Activated T-helper 2 cell treated with anti-CD3 and anti-CD28 coated beads, Interferon-gamma antibody, Interleukin-2, Interleukin-4, amounts not matched to agents 10 μg/mL and 5 μg/mL and 100 μg/mL, durations not matched to agents 14 hours and 24 hours and 36 hours (primary cell): Measurements from ENCODE around the gene EIF4E2. TPM values are rescaled to one million over a fixed set of nuclear protein-coding genes. Genes with fewer than 3 reads are reported as not detected.
A peak's percentile ranks its signal among the peaks of the same experiment; 100 is the strongest.

Experiments
- DNase-seq: peaks from one replicate; pipeline ENCODE4 v3.0.0; 2021; ENCODE audit warnings: low spot score
- H3K27ac Mint-ChIP-seq: one replicate; pipeline ENCODE4 v1.8.0; 2021; ENCODE audit warnings: mixed read lengths
- H3K27me3 Mint-ChIP-seq: one replicate; pipeline ENCODE4 v1.8.0; 2021; ENCODE audit warnings: low read depth, mixed read lengths
- H3K36me3 Mint-ChIP-seq: one replicate; pipeline ENCODE4 v1.8.0; 2021; ENCODE audit warnings: low read depth, mixed read lengths
- H3K4me1 Mint-ChIP-seq: one replicate; pipeline ENCODE4 v1.8.0; 2021; ENCODE audit warnings: low read depth, mixed read lengths
- H3K4me3 Mint-ChIP-seq: one replicate; pipeline ENCODE4 v1.8.0; 2021; ENCODE audit warnings: low read depth, mild to moderate bottlenecking, moderate library complexity, mixed read lengths
- H3K9me3 Mint-ChIP-seq: one replicate; pipeline ENCODE4 v1.8.0; 2021; ENCODE audit warnings: mixed read lengths
- intact Hi-C: fragments of 100-400 bp; cut with micrococcal nuclease; formaldehyde crosslinking; loops from one replicate; pipeline ENCODE4 v1.15.1; 2023
- total RNA-seq: library from RNA; stranded (reverse); gene quantifications from 2 replicates; pipeline ENCODE4 v1.2.3, GENCODE V29; 2022

Gene EIF4E2
- total RNA-seq, 1 donor from 2014 or later: 88.4 TPM

DNA sequence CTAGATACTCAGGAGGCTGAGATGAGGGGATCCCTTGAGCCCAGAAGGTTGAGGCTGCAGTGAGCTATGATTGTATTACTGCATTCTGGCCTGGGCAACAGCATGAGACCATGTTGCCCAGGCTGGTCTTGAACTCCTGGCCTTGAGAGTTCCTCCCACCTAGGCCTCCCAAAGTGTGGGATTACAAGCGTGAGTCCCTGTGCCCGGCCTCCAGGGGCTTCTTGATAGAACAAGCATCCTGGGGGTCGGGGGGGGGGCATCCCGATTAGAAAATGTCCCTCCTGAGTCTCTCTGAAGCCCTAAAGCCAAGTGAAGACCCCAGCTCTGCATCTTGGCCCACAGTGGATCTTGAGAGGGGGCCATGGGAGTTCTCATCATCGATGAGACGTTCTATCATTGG is 60.6 kb downstream of the EIF4E2 start:
- H3K4me1 Mint-ChIP-seq: peaks cover 2% of the 10 kb centered on the region
- no peaks in the 10 kb centered on the region for H3K27me3 Mint-ChIP-seq
- H3K36me3 Mint-ChIP-seq: no peaks in the 10 kb centered on the region
- H3K4me3 Mint-ChIP-seq: no peak overlapping the region
- intact Hi-C loops: loop anchor here (5.0 kb wide), 1 partner anchor 86 kb away; the partner anchor contains the start of gene GIGYF2
- no peak overlapping the region for H3K27ac Mint-ChIP-seq
- no peak for DNase-seq
- no peaks in the 10 kb centered on the region for H3K9me3 Mint-ChIP-seq

DNA sequence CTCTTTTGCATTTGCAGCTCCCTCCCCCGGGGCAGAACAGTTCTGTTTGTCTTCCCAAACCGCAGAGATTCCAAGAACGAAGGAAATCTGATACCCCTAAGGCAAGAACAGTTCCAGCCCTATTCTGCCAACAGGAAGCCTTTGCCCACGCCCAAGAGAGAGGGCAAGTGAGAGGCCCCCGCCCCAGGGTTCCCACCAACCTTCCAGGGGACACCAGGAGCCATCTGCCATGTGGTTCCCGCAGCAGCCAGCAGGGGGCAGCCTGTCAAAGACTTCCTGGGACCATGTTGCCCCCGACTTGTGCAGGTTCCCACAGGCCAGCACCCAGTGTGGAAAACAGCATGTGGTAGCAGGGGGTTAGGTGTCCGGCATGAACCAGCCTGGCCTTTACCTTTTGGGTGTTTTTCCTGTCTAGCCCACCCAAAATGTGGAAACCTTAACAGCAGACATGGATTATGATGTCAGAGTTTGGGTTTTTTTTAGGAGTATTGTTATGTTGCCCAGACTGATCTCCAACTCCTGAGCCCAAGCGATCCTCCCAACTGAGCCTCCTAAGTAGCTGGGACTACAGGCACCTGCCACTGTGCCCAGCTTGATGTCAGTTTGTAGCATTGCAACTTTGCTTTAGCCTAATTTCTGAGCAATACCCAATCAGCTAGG is 61.2 kb downstream of the EIF4E2 start:
- no peak overlapping the region for H3K27ac Mint-ChIP-seq
- H3K4me3 Mint-ChIP-seq: no peak overlapping the region
- intact Hi-C loops: loop anchor here (5.0 kb wide), 1 partner anchor 86 kb away; the partner anchor contains the start of gene GIGYF2

DNA sequence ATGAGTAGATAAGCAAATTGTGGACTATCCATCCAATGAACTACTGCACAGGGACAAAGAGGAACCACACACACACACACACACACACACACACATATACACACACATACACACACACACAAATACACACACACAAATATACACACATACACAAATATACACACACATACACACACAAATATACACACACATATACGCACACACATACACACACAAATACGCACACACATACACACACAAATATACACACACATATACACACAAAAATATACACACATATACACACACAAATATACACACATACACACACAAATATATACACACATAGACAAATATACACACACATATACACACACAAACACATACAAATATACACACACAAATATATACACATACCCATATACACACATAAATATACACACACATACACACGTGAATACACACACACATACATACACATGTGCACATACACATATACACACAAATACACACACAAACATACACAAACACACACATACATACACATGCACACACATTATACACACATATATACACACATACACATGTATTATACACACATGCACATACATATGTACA is 63.1 kb downstream of the EIF4E2 start:
- H3K36me3 Mint-ChIP-seq: no peaks in the 10 kb centered on the region
- H3K27ac Mint-ChIP-seq: no peak overlapping the region
- no peak overlapping the region for H3K4me3 Mint-ChIP-seq
- no peak for DNase-seq
- H3K27me3 Mint-ChIP-seq: no peaks in the 10 kb centered on the region
- intact Hi-C loops: loop anchor here (5.0 kb wide), 1 partner anchor 84 kb away; the partner anchor contains the start of gene GIGYF2
- no peaks in the 10 kb centered on the region for H3K9me3 Mint-ChIP-seq
- H3K4me1 Mint-ChIP-seq: no peaks in the 10 kb centered on the region

More for the DNA sequence above, 61.2 kb downstream of the EIF4E2 start:
- Mint-ChIP-seq H3K36me3 (no peaks in the 10 kb centered on the region), H3K27me3 (no peaks in the 10 kb centered on the region), H3K4me1 (no peaks in the 10 kb centered on the region), H3K9me3 (no peaks in the 10 kb centered on the region)
- peak; percentile 48 for DNase-seq

DNA sequence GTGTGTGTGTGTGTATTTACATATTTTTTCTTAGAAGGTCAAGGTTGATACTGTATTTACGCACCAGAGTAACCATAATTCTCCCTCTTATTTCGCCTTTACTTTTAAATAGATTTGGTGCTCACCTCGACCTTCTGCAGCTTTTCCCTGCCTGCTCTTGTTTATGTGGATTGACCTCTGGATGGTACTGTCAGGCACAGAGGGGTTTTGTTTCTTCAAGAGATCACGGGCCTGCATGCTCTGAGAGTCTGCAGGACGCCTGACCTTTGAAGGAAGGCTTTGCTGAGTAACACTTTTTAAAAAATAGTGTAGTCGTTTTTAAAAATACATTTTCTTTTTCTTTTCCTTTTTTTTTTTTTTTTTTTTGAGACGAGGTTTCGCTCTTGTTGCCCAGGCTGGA is 64.8 kb downstream of the EIF4E2 start:
- no peak for DNase-seq
- H3K4me1 Mint-ChIP-seq: no peaks in the 10 kb centered on the region
- intact Hi-C loops: no loop called here
- no peaks in the 10 kb centered on the region for H3K9me3 Mint-ChIP-seq
- no peaks in the 10 kb centered on the region for H3K27me3 Mint-ChIP-seq
- no peak overlapping the region for H3K27ac Mint-ChIP-seq
- no peak overlapping the region for H3K4me3 Mint-ChIP-seq
- no peaks in the 10 kb centered on the region for H3K36me3 Mint-ChIP-seq

Other genes starting within 250 kb of the EIF4E2 start
- gene ALPP, start 171.9 kb upstream of the EIF4E2 start, total RNA-seq: not detected in 2 replicates
- not detected in 2 replicates for gene ALPG, start 143.8 kb upstream of the EIF4E2 start, total RNA-seq
- not detected in 2 replicates for gene ALPI, start 94.5 kb upstream of the EIF4E2 start, total RNA-seq
- gene ECEL1, start 62.9 kb upstream of the EIF4E2 start, total RNA-seq: 0.50 and 0.78 TPM in 2 replicates
- gene PRSS56, start 30.3 kb upstream of the EIF4E2 start, total RNA-seq: not detected in 2 replicates
- not detected in 2 replicates for gene CHRND, start 24.5 kb upstream of the EIF4E2 start, total RNA-seq
- not detected in 2 replicates for gene CHRNG, start 11.0 kb upstream of the EIF4E2 start, total RNA-seq
- 7.4 and 9.1 TPM in 2 replicates for gene TIGD1, start 132 bp upstream of the EIF4E2 start, total RNA-seq
- gene EFHD1, start 82.9 kb downstream of the EIF4E2 start, total RNA-seq: 0.16 and 0.48 TPM in 2 replicates
- 63.7 and 64.7 TPM in 2 replicates for gene GIGYF2, start 146.6 kb downstream of the EIF4E2 start, total RNA-seq
- gene KCNJ13, start 225.9 kb downstream of the EIF4E2 start, total RNA-seq: not detected in 2 replicates